ENCODE results near the gene CDR2L. TPM values are rescaled to one million over a fixed set of nuclear protein-coding genes. Genes with fewer than 3 reads are reported as not detected.

The CDR2L gene
- total RNA-seq, 1 donor from 2014 or later, result 22.8 TPM

DNA sequence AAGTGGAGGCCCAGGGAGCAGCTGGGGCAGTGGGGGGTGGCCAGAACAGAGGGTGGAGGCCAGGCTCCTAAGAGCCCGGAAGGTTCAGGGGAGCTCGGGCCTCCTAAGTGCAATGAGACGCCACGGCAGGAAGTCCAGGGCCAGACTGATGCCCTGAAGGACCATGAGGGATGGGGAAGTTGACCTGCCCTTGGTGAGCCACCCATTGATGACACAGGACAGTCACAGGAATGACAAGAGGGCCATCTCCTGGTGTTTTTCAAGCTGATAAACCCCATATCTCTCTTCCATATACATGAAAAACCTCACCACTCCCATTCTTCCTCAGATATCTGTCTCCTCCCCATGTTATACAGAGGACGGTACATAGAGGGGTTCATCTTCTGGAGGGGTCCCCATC, 19.2 kb downstream of the CDR2L start:
- H3K4me1 Mint-ChIP-seq, result peaks cover 18% of the 10 kb centered on the region
- no peak for DNase-seq (ENCODE audit: low spot score in 2 of 2, unreplicated experiment in 2 of 2)
- no peaks in the 10 kb centered on the region for H3K27me3 Mint-ChIP-seq (ENCODE audit: low read depth)
- H3K4me3 Mint-ChIP-seq, result no peak overlapping the region
- TF ChIP-seq, protein P1, sequence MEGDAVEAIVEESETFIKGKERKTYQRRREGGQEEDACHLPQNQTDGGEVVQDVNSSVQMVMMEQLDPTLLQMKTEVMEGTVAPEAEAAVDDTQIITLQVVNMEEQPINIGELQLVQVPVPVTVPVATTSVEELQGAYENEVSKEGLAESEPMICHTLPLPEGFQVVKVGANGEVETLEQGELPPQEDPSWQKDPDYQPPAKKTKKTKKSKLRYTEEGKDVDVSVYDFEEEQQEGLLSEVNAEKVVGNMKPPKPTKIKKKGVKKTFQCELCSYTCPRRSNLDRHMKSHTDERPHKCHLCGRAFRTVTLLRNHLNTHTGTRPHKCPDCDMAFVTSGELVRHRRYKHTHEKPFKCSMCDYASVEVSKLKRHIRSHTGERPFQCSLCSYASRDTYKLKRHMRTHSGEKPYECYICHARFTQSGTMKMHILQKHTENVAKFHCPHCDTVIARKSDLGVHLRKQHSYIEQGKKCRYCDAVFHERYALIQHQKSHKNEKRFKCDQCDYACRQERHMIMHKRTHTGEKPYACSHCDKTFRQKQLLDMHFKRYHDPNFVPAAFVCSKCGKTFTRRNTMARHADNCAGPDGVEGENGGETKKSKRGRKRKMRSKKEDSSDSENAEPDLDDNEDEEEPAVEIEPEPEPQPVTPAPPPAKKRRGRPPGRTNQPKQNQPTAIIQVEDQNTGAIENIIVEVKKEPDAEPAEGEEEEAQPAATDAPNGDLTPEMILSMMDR (IDR thresholded peaks at IDR 0.05; ENCODE audit: unreplicated experiment), result no peak
- no peak overlapping the region for H3K27ac Mint-ChIP-seq
- H3K9me3 Mint-ChIP-seq, result no peaks in the 10 kb centered on the region
- H3K36me3 Mint-ChIP-seq, result peaks cover 6% of the 10 kb centered on the region

DNA sequence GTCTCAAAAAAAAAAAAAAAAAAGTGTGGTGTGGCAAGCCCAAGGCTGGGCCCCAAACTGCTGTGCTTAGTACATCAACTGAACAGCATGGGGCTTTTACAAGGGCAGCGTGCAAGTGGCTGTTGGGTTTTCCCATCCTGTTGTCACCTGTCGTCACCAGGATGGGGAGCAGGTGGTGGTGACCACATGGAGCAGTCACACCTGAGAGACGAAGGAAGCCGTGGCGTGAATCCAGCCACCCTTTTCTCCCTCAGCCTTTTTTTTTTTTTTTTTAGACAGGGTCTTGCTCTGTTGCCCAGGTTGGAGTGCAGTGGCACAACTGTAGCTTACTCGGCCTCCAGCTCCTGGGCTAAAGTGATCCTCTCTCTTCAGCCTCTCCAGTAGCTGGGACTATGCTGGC, 20.9 kb downstream of the CDR2L start:
- DNase-seq (ENCODE audit: low spot score in 2 of 2, unreplicated experiment in 2 of 2), result no peak
- peaks cover 3% of the 10 kb centered on the region for H3K36me3 Mint-ChIP-seq
- no peak overlapping the region for H3K4me3 Mint-ChIP-seq
- TF ChIP-seq, protein P1 (IDR thresholded peaks at IDR 0.05; ENCODE audit: unreplicated experiment), result no peak
- no peaks in the 10 kb centered on the region for H3K27me3 Mint-ChIP-seq (ENCODE audit: low read depth)
- peaks cover 26% of the 10 kb centered on the region for H3K4me1 Mint-ChIP-seq
- H3K9me3 Mint-ChIP-seq, result no peaks in the 10 kb centered on the region
- peak overlapping the region; percentile 86 for H3K27ac Mint-ChIP-seq

- DNase-seq (ENCODE audit: low spot score in 2 of 2, unreplicated experiment in 2 of 2), result no peak
- TF ChIP-seq, protein P1 (IDR thresholded peaks at IDR 0.05; ENCODE audit: unreplicated experiment), result no peak
- Mint-ChIP-seq H3K4me1 (peaks cover 32% of the 10 kb centered on the region), H3K4me3 (no peak overlapping the region), H3K27ac (peak overlapping the region; percentile 86), H3K9me3 (no peaks in the 10 kb centered on the region), H3K36me3 (peaks cover 3% of the 10 kb centered on the region), H3K27me3 (ENCODE audit: low read depth) (no peaks in the 10 kb centered on the region)
Measured at GRCh38 chr17:75009139-75009724, 21.8 kb downstream of the CDR2L start.

- Mint-ChIP-seq H3K9me3 (no peaks in the 10 kb centered on the region), H3K4me3 (peak overlapping the region; percentile 37)
- DNase-seq (ENCODE audit: low spot score in 2 of 2, unreplicated experiment in 2 of 2), result no peak
Measured at GRCh38 chr17:75010683-75011400, 23.4 kb downstream of the CDR2L start.

GRCh38 chr17:75011401-75012095, 24.1 kb downstream of the CDR2L start:
- TF ChIP-seq, protein P1 (IDR thresholded peaks at IDR 0.05; ENCODE audit: unreplicated experiment), result no peak
- H3K27ac Mint-ChIP-seq, result peak overlapping the region; percentile 98
- peaks cover 6% of the 10 kb centered on the region for H3K36me3 Mint-ChIP-seq
- H3K9me3 Mint-ChIP-seq, result no peaks in the 10 kb centered on the region
- H3K27me3 Mint-ChIP-seq (ENCODE audit: low read depth), result no peaks in the 10 kb centered on the region
- H3K4me1 Mint-ChIP-seq, result peaks cover 32% of the 10 kb centered on the region
- H3K4me3 Mint-ChIP-seq, result peak overlapping the region; percentile 94
- peak in 1 of 2 experiments; percentile 52 for DNase-seq (ENCODE audit: low spot score in 2 of 2, unreplicated experiment in 2 of 2)

More at GRCh38 chr17:75010683-75011400, 23.4 kb downstream of the CDR2L start:
- TF ChIP-seq, protein P1 (IDR thresholded peaks at IDR 0.05; ENCODE audit: unreplicated experiment), result no peak
- Mint-ChIP-seq H3K27me3 (ENCODE audit: low read depth) (no peaks in the 10 kb centered on the region), H3K27ac (peak overlapping the region; percentile 98), H3K36me3 (peaks cover 3% of the 10 kb centered on the region), H3K4me1 (peaks cover 32% of the 10 kb centered on the region)
